ENCODE results near the gene MORF4L1.
"Not testable (repeated sequence)": the region's sequence is repeated elsewhere in the genome, so short reads cannot be mapped to it uniquely, and the experiment has no call there.

MORF4L1 gene

GRCh38 chr15:78927077-78927790 lies 54.5 kb downstream of the MORF4L1 start:
- no peak for DNase-seq

GRCh38 chr15:78928176-78928575 lies 55.5 kb downstream of the MORF4L1 start:
- not testable (repeated sequence) for DNase-seq

- no peak for DNase-seq
Measured at GRCh38 chr15:78928616-78929093, 56.0 kb downstream of the MORF4L1 start.

- DNase-seq: no peak
Measured at GRCh38 chr15:78929536-78930264, 57.0 kb downstream of the MORF4L1 start.

GRCh38 chr15:78930577-78931388 lies 58.1 kb downstream of the MORF4L1 start:
- no peak for DNase-seq

- DNase-seq: no peak
Measured at GRCh38 chr15:78931439-78932257, 59.0 kb downstream of the MORF4L1 start.

GRCh38 chr15:78932258-78932808 lies 59.6 kb downstream of the MORF4L1 start:
- DNase-seq: no peak

- no peak for DNase-seq
Measured at GRCh38 chr15:78933187-78933822, 60.6 kb downstream of the MORF4L1 start.

- no peak for DNase-seq
Measured at GRCh38 chr15:78933823-78934654, 61.3 kb downstream of the MORF4L1 start.

GRCh38 chr15:78934655-78935023 lies 61.9 kb downstream of the MORF4L1 start:
- no peak for DNase-seq

GRCh38 chr15:78937132-78937739 lies 64.5 kb downstream of the MORF4L1 start:
- no peak for DNase-seq

- DNase-seq: no peak
Measured at GRCh38 chr15:78938658-78939488, 66.2 kb downstream of the MORF4L1 start.

- no peak for DNase-seq
Measured at GRCh38 chr15:78942741-78943140, 70.1 kb downstream of the MORF4L1 start.

GRCh38 chr15:78943692-78944091 lies 71.0 kb downstream of the MORF4L1 start:
- no peak for DNase-seq

GRCh38 chr15:78944202-78944625 lies 71.5 kb downstream of the MORF4L1 start:
- DNase-seq: no peak

- DNase-seq: peak; percentile 66
Measured at GRCh38 chr15:78944669-78945407, 72.1 kb downstream of the MORF4L1 start, which contains the start of gene CTSH. TSS of gene CTSH (minus strand) at chr15:78945046. CDS start at chr15:78944981, 65 bp downstream.

- DNase-seq: no peak
Measured at GRCh38 chr15:78946493-78946892, 73.8 kb downstream of the MORF4L1 start.

GRCh38 chr15:78947506-78947905 lies 74.8 kb downstream of the MORF4L1 start:
- DNase-seq: no peak
